ENCODE measurements around the gene SMYD3.

- TF ChIP-seq EZH2 (IDR thresholded peaks at IDR 0.05; ENCODE audit: insufficient read depth, low read length) (no peak), CTCF (IDR thresholded peaks at IDR 0.05; ENCODE audit: insufficient read depth, low read depth, low read length) (no peak)
Observed at GRCh38 chr1:246147524-246148461, 359.3 kb downstream of the SMYD3 start.

Measured in astrocyte (in vitro differentiated cells and primary cell).